Heart right ventricle (tissue), 16 donors: Measurements from ENCODE around the gene SH3RF1. TPM values are rescaled to one million over a fixed set of nuclear protein-coding genes. Genes with fewer than 3 reads are reported as not detected.

ENCODE experiments used
- ATAC-seq, 8 donors: fragments of 200-7000 bp; cut with Tn5 transposase; one replicate each; pipeline ENCODE4 v1.9.1; 2020; ENCODE audit warnings: mild to moderate bottlenecking in 8 of 8, moderate library complexity in 8 of 8, moderate number of reproducible peaks in 1 of 8
- DNase-seq, 2 donors: peaks; one replicate each; pipeline ENCODE4 v3.0.0-alpha.2; 2020
- H3K27ac ChIP-seq, 10 donors: fragments of 200-600 bp; sonication (generic) in 2 of 10; one replicate each; pipeline versions ENCODE4 v1.5.0 to v1.8.0; 2020 to 2022; ENCODE audit warnings: mild to moderate bottlenecking in 3 of 10
- H3K27me3 ChIP-seq, 7 donors: fragments of 200-600 bp; one replicate each; pipeline ENCODE4 v1.8.0; 2021 to 2022; ENCODE audit warnings: mild to moderate bottlenecking in 2 of 7
- H3K36me3 ChIP-seq, 9 donors: fragments of 200-600 bp; sonication (generic) in 1 of 9; one replicate each; pipeline versions ENCODE4 v1.5.0 to v1.8.0; 2020 to 2022; ENCODE audit warnings: mild to moderate bottlenecking in 2 of 9
- H3K4me1 ChIP-seq, 9 donors: fragments of 200-600 bp; sonication (generic) in 1 of 9; one replicate each; pipeline versions ENCODE4 v1.5.0 to v1.8.0; 2020 to 2022; ENCODE audit warnings: mild to moderate bottlenecking in 4 of 9
- H3K4me3 ChIP-seq, 10 donors: fragments of 200-600 bp; sonication (generic) in 2 of 10; one replicate each; pipeline versions ENCODE4 v1.5.0 to v1.8.0; 2020 to 2022; ENCODE audit warnings: mild to moderate bottlenecking in 7 of 10, moderate library complexity in 2 of 10
- H3K9me3 ChIP-seq, 11 donors: fragments of 200-600 bp in 10 of 11; sonication (generic) in 2 of 11; one replicate each; pipeline versions ENCODE4 v1.5.0 to v1.8.0; 2013 to 2022; ENCODE audit warnings: mild to moderate bottlenecking in 2 of 11, control low read depth in 1 of 11, moderate library complexity in 1 of 11
- WGBS, 2 donors: extraction: QIAGEN DNeasy Blood & Tissue Kit; methylation state at CpG; one replicate each; pipeline ENCODE4 v1.1.7; 2013; ENCODE audit warnings: inconsistent platforms in 1 of 2; 5-methylcytosine and 5-hydroxymethylcytosine counted together
- intact Hi-C, 10 donors: fragments of 100-400 bp; cut with DNase I; formaldehyde crosslinking; loops; one replicate each; pipeline versions ENCODE4 v1.11.1 to v1.14.2; 2022
- polyA plus RNA-seq, 2 donors: library from polyadenylated mRNA; stranded (reverse); fragments of 200-250 nt; gene quantifications; one replicate each; pipeline ENCODE4 v1.2.3, GENCODE V29; 2013
- total RNA-seq, 10 donors: library from RNA; stranded (reverse); fragmentation: NEBNext Ultra II Directional in 3 of 10; extraction: Animal tissue kit (Norgen Biotek cat#: 25700) in 3 of 10; gene quantifications; one replicate each; pipeline versions ENCODE4 v1.2.1 to v1.2.4, GENCODE V29; 2021 to 2023
- TF ChIP-seq, protein P1 (sequence below), 9 donors: fragments of 200-600 bp; sonication (generic) in 2 of 9; IDR thresholded peaks; one replicate each; pipeline versions ENCODE4 v1.5.0 to v1.8.0; 2021 to 2022; ENCODE audit warnings: antibody characterized with exemption in 9 of 9, mild to moderate bottlenecking in 5 of 9, moderate library complexity in 1 of 9
- donor health status: Arrhythmogenic right ventricular cardiomyopathy.
- donor health status: ischemic (EF 13 %, LVEDD 7.1; RV severe dilation, severe dysfunction).
- donor health status: healthy with polysubstance abuse.
- donor health status: DM: no; HTN: yes; CAD: no.
- donor health status: DM: no; HTN: no; CAD: no.
- donor health status: ischemic (EF 25% LVEDD 6.9; RV normal size, moderate dysfunction).
- donor health status: ischemic (EF 25% LVEDD 5.7; RV mildly dilated, moderate dysfunction).
- donor health status: healthy.
- donor health status: DM: yes; HTN: yes; CAD: no.
- donor health status: Ischemic cardiomyopathy.
- donor health status: ischemic (EF 35%, LVEDD 5.7; RV mildly dilated, moderate dysfunction).
- donor health status: nonischemic (EF 11% LVEDD 7.7; RV severe dilation, severe dysfunction).
- donor health status: DM: yes; HTN: yes; CAD: no.
- donor health status: PGD.
- donor health status: ischemic (EF 29% LVEDD 5.4; RV normal size, mild dysfunction).
- donor health status: nonischemic (EF 23%, LVEDD 6.1; RV moderate dilation, normal function).

SH3RF1 gene
- total and polyA plus RNA-seq, 12 donors, result 2.6 to 11.7 (median 8.9) TPM

DNA sequence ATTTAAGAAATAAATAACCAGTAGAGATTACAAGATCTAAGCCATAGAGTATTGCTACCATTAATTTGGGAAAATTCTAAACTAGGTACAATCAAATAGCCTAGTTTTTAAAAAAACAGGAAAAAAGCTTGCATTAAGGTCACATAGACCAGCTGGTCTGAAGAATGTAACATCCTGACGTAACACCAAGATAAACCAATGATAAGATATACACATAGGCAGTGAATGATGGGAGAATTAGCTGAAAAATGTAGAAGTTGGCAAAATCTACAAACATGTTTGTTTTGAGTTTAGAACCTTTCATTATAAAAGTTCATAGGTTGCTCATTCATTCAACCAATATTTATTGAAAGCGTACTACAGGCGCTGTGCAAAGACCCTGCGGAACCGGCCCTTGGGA lies 120.0 kb downstream of the SH3RF1 start:
- WGBS, 2 donors, result 94 to 96% methylated on average over 5 of the region's 5 CpGs
- Histone ChIP-seq H3K36me3 (peaks cover 0 to 43% (median 4%) of the 10 kb centered on the region in 9 donors), H3K27ac (no peak overlapping the region), H3K27me3 (no peaks in the 10 kb centered on the region), H3K4me3 (no peak overlapping the region), H3K4me1 (peaks cover 0 to 18% (median 9%) of the 10 kb centered on the region in 9 donors), H3K9me3 (no peaks in the 10 kb centered on the region)
- no peak for ATAC-seq
- TF ChIP-seq, protein P1, sequence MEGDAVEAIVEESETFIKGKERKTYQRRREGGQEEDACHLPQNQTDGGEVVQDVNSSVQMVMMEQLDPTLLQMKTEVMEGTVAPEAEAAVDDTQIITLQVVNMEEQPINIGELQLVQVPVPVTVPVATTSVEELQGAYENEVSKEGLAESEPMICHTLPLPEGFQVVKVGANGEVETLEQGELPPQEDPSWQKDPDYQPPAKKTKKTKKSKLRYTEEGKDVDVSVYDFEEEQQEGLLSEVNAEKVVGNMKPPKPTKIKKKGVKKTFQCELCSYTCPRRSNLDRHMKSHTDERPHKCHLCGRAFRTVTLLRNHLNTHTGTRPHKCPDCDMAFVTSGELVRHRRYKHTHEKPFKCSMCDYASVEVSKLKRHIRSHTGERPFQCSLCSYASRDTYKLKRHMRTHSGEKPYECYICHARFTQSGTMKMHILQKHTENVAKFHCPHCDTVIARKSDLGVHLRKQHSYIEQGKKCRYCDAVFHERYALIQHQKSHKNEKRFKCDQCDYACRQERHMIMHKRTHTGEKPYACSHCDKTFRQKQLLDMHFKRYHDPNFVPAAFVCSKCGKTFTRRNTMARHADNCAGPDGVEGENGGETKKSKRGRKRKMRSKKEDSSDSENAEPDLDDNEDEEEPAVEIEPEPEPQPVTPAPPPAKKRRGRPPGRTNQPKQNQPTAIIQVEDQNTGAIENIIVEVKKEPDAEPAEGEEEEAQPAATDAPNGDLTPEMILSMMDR (IDR thresholded peaks at IDR 0.05), result no peak
- intact Hi-C loops, result no loop called here
- DNase-seq, result no peak

- no peaks in the 10 kb centered on the region for H3K27me3 ChIP-seq
- DNase-seq, result no peak
- intact Hi-C loops, result no loop called here
- H3K36me3 ChIP-seq, result peaks cover 0 to 30% (median 0%) of the 10 kb centered on the region in 9 donors
- peak overlapping the region in 5 of 10 donors; percentile 22 to 66 (median 45) for H3K27ac ChIP-seq
- H3K4me1 ChIP-seq, result peaks cover 0 to 18% (median 8%) of the 10 kb centered on the region in 9 donors
- no peak overlapping the region for H3K4me3 ChIP-seq
- no peaks in the 10 kb centered on the region for H3K9me3 ChIP-seq
- ATAC-seq, result peak in 2 of 8 donors; percentile 38 to 39
- TF ChIP-seq, protein P1 (IDR thresholded peaks at IDR 0.05), result no peak
- WGBS, 2 donors, result 69 to 74% methylated on average over 4 of the region's 4 CpGs
Measured at GRCh38 chr4:169148885-169149284, 121.9 kb downstream of the SH3RF1 start.

DNA sequence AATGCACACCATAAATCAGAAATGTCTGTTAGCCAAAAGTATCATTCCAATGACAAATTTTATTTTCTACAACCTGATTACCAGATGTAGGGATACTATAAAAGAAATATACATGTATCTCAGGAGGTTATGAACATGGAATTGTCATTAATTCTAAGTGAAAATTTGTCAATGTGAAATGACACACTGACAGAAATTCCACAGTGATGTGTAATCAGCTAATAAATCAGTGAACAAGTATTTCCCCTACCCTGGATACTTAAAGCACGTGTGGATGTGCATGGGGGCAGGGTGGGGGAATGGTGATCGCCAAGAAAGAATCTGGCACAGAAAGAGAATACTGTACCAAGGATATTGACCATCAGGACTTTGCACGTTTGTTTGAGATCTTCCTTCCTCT lies 123.6 kb downstream of the SH3RF1 start:
- H3K27me3 ChIP-seq, result no peaks in the 10 kb centered on the region
- H3K4me3 ChIP-seq, result no peak overlapping the region
- ATAC-seq, result no peak
- intact Hi-C loops, result no loop called here
- no peak overlapping the region for H3K27ac ChIP-seq
- H3K4me1 ChIP-seq, result peaks cover 0 to 18% (median 8%) of the 10 kb centered on the region in 9 donors
- WGBS, 2 donors, result 46 to 67% methylated on average over 3 of the region's 3 CpGs
- DNase-seq, result no peak
- no peaks in the 10 kb centered on the region for H3K9me3 ChIP-seq
- peaks cover 0 to 16% (median 0%) of the 10 kb centered on the region in 9 donors for H3K36me3 ChIP-seq
- TF ChIP-seq, protein P1 (IDR thresholded peaks at IDR 0.05), result no peak

- Histone ChIP-seq H3K4me3 (no peak overlapping the region), H3K36me3 (peaks cover 0 to 9% (median 0%) of the 10 kb centered on the region in 9 donors), H3K4me1 (peaks cover 0 to 9% (median 4%) of the 10 kb centered on the region in 9 donors), H3K9me3 (no peaks in the 10 kb centered on the region), H3K27ac (no peak overlapping the region), H3K27me3 (no peaks in the 10 kb centered on the region)
- ATAC-seq (no peak), DNase-seq (no peak)
- intact Hi-C loops, result no loop called here
- TF ChIP-seq, protein P1 (IDR thresholded peaks at IDR 0.05), result no peak
Measured at GRCh38 chr4:169144061-169144600, 126.6 kb downstream of the SH3RF1 start.
